Upper lobe of left lung (tissue), 6 donors: ENCODE results near the gene MOV10L1. TPM values are rescaled to one million over a fixed set of nuclear protein-coding genes. Genes with fewer than 3 reads are reported as not detected.

Experiments
- ATAC-seq, 2 donors: fragments of 200-7000 bp; cut with Tn5 transposase; one replicate each; pipeline ENCODE4 v1.9.1; 2022; ENCODE audit warnings: mild to moderate bottlenecking in 2 of 2, moderate library complexity in 2 of 2; ENCODE audit not compliant: low FRiP score in 2 of 2
- DNase-seq, 2 donors: peaks; one replicate each; pipeline ENCODE4 v3.0.0-alpha.2; 2019 to 2020
- H3K27ac ChIP-seq, 4 donors: fragments of 200-600 bp; sonication (generic); one replicate each; pipeline ENCODE4 v1.5.1; 2016 to 2019
- H3K27me3 ChIP-seq, 4 donors: fragments of 200-600 bp; sonication (generic); one replicate each; pipeline ENCODE4 v1.5.1; 2017 to 2019
- H3K36me3 ChIP-seq, 4 donors: fragments of 200-600 bp; sonication (generic); one replicate each; pipeline ENCODE4 v1.5.1; 2016 to 2019
- H3K4me1 ChIP-seq, 4 donors: fragments of 200-600 bp; sonication (generic); one replicate each; pipeline ENCODE4 v1.5.1; 2018 to 2019
- H3K4me3 ChIP-seq, 4 donors: fragments of 200-600 bp; sonication (generic); one replicate each; pipeline ENCODE4 v1.5.1; 2017 to 2019; ENCODE audit warnings: mild to moderate bottlenecking in 2 of 4, moderate library complexity in 1 of 4
- H3K9me3 ChIP-seq, 4 donors: fragments of 200-600 bp; sonication (generic); one replicate each; pipeline ENCODE4 v1.5.1; 2018 to 2019
- EP300 ChIP-seq, 4 donors: sonication (generic); formaldehyde crosslinking; IDR thresholded peaks; one replicate each; pipeline ENCODE4 v1.5.1; 2017; ENCODE audit warnings: antibody characterized with exemption in 4 of 4, control low read depth in 2 of 4
- POLR2A ChIP-seq, 4 donors: fragments of 450-650 bp; IDR thresholded peaks; one replicate each; pipeline ENCODE4 v1.5.1; 2016 to 2017; ENCODE audit warnings: antibody characterized with exemption in 4 of 4, mild to moderate bottlenecking in 2 of 4
- POLR2AphosphoS5 ChIP-seq, 2 donors: sonication (generic); formaldehyde crosslinking; IDR thresholded peaks; one replicate each; pipeline ENCODE4 v1.5.1; 2017; ENCODE audit warnings: antibody characterized with exemption in 2 of 2
- WGBS, 2 donors: methylation state at CpG; one replicate each; pipeline ENCODE4 v1.1.5; 2017 to 2018; 5-methylcytosine and 5-hydroxymethylcytosine counted together
- total RNA-seq, 6 donors: library from RNA; depleted of rRNA in 4 of 6; stranded (reverse); fragments of >200 nt in 4 of 6; gene quantifications; one replicate each; pipeline versions ENCODE4 v1.1.0 to v1.2.1, GENCODE V29; 2016 to 2021
- TF ChIP-seq, protein P1 (sequence below), 6 experiments: fragments of 450-650 bp in 4 of 6; fragments of 200-600 bp in 2 of 6; sonication (generic) in 2 of 6; IDR thresholded peaks; one replicate each; pipeline ENCODE4 v1.5.1; 2016 to 2019; ENCODE audit warnings: antibody characterized with exemption in 6 of 6
- donor health status: DM: no; HTN: no; CAD: no; lungs with moderate emphysema.
- donor health status: DM: no; HTN: yes; CAD: no; lungs with severe emphysema.

MOV10L1 gene
- total RNA-seq, 6 donors from 2014 or later, result 0.47 to 3.1 (median 1.8) TPM; not detected in 1

DNA sequence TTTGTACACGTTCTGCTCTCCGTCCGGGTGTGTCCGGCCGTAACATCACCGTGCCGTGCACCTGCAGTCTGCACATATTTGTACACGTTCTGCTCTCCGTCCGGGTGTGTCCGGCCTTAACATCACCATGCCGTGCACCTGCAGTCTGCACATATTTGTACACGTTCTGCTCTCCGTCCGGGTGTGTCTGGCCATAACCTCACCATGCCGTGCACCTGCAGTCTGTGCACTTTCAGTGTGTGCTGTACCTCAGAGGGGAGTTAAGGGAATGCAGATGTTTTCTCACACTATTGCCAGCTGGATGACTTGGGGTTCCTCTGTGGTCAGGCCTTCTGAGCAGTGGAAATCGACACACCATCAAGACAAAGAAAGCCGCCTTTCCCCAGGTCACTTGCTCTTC is 35.9 kb upstream of the MOV10L1 start:
- ATAC-seq (no peak), DNase-seq (no peak)
- Histone ChIP-seq H3K4me3 (no peak overlapping the region), H3K27me3 (peaks cover 0 to 11% (median 4%) of the 10 kb centered on the region in 4 donors), H3K9me3 (peaks cover 0 to 10% (median 0%) of the 10 kb centered on the region in 4 donors), H3K4me1 (peaks cover 5 to 11% (median 6%) of the 10 kb centered on the region in 4 donors), H3K36me3 (no peaks in the 10 kb centered on the region), H3K27ac (no peak overlapping the region)
- 93 to 94% methylated on average over 18 of the region's 18 CpGs for WGBS, 2 donors
- TF ChIP-seq EP300 (IDR thresholded peaks at IDR 0.05) (no peak), POLR2AphosphoS5 (IDR thresholded peaks at IDR 0.05) (no peak), POLR2A (IDR thresholded peaks at IDR 0.05) (no peak)
- TF ChIP-seq, protein P1, sequence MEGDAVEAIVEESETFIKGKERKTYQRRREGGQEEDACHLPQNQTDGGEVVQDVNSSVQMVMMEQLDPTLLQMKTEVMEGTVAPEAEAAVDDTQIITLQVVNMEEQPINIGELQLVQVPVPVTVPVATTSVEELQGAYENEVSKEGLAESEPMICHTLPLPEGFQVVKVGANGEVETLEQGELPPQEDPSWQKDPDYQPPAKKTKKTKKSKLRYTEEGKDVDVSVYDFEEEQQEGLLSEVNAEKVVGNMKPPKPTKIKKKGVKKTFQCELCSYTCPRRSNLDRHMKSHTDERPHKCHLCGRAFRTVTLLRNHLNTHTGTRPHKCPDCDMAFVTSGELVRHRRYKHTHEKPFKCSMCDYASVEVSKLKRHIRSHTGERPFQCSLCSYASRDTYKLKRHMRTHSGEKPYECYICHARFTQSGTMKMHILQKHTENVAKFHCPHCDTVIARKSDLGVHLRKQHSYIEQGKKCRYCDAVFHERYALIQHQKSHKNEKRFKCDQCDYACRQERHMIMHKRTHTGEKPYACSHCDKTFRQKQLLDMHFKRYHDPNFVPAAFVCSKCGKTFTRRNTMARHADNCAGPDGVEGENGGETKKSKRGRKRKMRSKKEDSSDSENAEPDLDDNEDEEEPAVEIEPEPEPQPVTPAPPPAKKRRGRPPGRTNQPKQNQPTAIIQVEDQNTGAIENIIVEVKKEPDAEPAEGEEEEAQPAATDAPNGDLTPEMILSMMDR (IDR thresholded peaks at IDR 0.05), result no peak

DNA sequence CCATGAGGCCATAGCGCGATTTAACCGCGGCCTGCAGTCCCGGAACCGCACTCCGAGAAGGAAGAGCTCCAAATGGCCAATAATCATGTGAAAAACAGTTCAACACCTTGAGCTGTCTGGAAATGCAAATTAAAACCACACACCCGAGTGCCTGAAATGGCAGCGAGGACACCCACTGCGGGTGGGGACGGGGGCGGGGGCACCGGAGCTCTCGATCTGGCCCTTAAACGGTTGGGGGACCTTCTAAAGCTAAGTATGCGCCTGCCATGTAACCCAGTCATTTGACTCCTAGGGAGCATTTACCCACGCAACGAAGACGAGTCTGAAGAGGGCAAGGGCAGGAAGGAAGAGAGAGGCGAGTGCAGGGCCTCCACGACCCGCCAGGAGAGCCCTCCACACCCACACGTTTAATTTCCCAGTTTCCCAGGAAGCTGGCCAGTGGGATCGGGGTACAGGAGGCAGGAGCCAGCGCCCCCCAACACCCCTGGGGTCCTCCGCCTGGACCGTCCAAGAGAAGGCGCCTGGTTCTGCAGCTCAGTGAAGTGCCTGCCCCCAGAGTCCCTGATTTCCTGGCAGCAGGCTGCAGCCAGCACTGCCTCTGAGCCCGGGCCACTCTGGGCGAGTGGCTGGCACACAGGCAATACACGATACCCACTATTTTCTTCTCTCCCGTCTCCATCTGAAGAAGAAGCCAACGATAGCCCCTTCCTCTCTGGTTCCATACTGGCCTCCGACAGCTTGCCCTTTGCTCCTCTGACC is 33.4 kb upstream of the MOV10L1 start:
- TF ChIP-seq POLR2AphosphoS5 (IDR thresholded peaks at IDR 0.05) (no peak), POLR2A (IDR thresholded peaks at IDR 0.05) (no peak), EP300 (IDR thresholded peaks at IDR 0.05) (no peak)
- TF ChIP-seq, protein P1 (IDR thresholded peaks at IDR 0.05), result no peak
- ATAC-seq (no peak), DNase-seq (no peak)
- Histone ChIP-seq H3K36me3 (no peaks in the 10 kb centered on the region), H3K4me3 (no peak overlapping the region), H3K4me1 (peaks cover 9 to 37% (median 15%) of the 10 kb centered on the region in 4 donors), H3K27ac (no peak overlapping the region), H3K9me3 (peaks cover 0 to 10% (median 0%) of the 10 kb centered on the region in 4 donors), H3K27me3 (peaks cover 0 to 11% (median 5%) of the 10 kb centered on the region in 4 donors)
- WGBS, 2 donors, result 71 to 76% methylated on average over 32 to 34 of the region's 34 CpGs

DNA sequence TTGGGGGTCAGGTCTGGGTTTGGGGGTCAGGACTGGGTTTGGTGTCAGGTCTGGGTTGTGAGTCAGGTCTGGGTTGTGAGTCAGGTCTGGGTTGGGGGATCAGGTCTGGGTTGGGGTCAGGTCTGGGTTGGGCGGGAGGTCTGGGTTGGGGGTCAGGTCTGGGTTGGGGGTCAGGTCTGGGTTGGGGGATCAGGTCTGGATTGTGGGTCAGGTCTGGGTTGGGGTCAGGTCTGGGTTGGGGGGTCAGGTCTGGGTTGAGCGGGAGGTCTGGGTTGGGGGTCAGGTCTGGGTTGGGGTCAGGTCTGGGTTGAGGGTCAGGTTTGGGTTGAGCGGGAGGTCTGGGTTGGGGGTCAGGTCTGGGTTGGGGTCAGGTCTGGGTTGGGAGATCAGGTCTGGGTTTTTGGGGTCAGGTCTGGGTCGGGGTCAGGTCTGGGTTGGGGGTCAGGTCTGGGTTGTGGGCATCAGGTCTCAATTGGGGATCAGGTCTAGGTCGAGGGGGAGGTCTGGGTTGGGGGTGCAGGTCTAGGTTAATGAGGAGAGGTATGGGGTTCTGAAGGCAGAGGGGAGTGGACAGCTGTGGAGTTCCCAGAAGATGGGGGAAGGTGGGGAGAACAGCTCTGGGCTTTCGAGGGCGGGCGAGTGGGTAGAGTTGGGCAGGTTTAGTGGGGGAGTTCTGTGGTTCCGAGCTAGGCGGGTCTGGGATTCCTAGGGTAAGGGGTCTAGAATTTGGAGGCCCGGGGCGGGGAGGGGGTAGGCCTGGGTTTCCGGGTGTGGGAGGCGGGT is 32.3 kb upstream of the MOV10L1 start:
- Histone ChIP-seq H3K36me3 (no peaks in the 10 kb centered on the region), H3K27me3 (peaks cover 0 to 11% (median 5%) of the 10 kb centered on the region in 4 donors), H3K4me1 (peaks cover 9 to 37% (median 15%) of the 10 kb centered on the region in 4 donors), H3K4me3 (no peak overlapping the region), H3K27ac (no peak overlapping the region), H3K9me3 (peaks cover 0 to 10% (median 0%) of the 10 kb centered on the region in 4 donors)
- ATAC-seq (no peak), DNase-seq (no peak)
- TF ChIP-seq EP300 (IDR thresholded peaks at IDR 0.05), result no peak
- TF ChIP-seq, protein P1 (IDR thresholded peaks at IDR 0.05), result no peak
- no peak for TF ChIP-seq POLR2A (IDR thresholded peaks at IDR 0.05)
- no peak for TF ChIP-seq POLR2AphosphoS5 (IDR thresholded peaks at IDR 0.05)
- 79 to 91% methylated on average over 10 to 13 of the region's 14 CpGs for WGBS, 2 donors

- ATAC-seq (no peak), DNase-seq (peak in 1 of 2 donors; percentile 84)
- Histone ChIP-seq H3K36me3 (no peaks in the 10 kb centered on the region), H3K27me3 (peaks cover 0 to 11% (median 5%) of the 10 kb centered on the region in 4 donors), H3K4me3 (peak within 1 kb of the TSS in 2 of 4 donors; percentile 2 to 33), H3K9me3 (peaks cover 0 to 4% (median 0%) of the 10 kb centered on the region in 4 donors), H3K4me1 (peaks cover 9 to 37% (median 15%) of the 10 kb centered on the region in 4 donors), H3K27ac (no peak within 1 kb of the TSS)
- no peak for TF ChIP-seq POLR2A (IDR thresholded peaks at IDR 0.05)
- no peak for TF ChIP-seq POLR2AphosphoS5 (IDR thresholded peaks at IDR 0.05)
- TF ChIP-seq EP300 (IDR thresholded peaks at IDR 0.05), result no peak
- TF ChIP-seq, protein P1 (IDR thresholded peaks at IDR 0.05), result no peak
- WGBS, 2 donors, result 40 to 100% methylated on average over 1 to 8 of the region's 102 CpGs
Measured at GRCh38 chr22:50058061-50058905, 31.5 kb upstream of the MOV10L1 start, which contains the start of gene TTLL8. Gene TTLL8, minus strand, starts transcription at chr22:50058298.
